NCI-H524 treated with DMSO at 0.1 percent for 48 hours (cell line): Measurements from ENCODE around the gene GAREM2.

Experiments used
- DNase-seq: peaks from one replicate; lab custom pipeline; 2025; lab: John Stamatoyannopoulos, UW

Gene GAREM2

DNA sequence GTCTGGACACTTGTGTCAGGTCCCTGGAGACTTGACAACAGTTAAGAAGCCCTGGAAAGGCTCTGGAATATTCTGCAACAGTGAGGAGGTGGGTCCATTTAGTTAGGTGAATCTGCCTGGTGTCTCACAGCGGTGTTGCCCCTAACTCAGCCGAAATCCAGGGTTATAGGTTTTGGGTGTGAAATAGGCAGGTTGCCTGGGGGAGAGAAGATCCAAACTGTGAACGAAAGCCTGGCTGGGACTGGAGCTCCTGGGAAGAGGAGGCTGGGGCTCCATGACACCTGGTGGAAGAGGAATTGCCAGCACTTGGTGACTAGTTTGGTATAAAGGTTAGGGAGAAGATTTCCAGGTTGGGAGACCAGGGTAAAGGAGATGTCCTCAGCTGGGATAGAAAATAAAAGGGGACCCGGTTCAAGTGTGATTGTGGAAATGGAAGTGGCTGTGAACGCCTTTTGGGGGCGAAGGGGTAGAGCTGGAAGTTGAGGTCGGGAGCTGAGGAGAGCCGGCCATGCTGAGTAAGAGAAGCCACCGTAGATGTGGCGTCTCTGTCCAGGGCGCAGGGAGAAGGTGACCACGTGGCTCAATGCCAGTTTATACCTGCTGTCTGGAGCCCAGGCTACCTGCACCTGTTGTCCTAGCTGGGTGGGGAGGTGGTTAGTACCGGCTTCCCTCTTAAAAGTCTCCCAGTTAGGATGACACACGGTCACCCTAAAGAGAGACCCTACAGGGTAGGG lies 3.0 kb upstream of the GAREM2 start:
- DNase-seq, result no peak

DNA sequence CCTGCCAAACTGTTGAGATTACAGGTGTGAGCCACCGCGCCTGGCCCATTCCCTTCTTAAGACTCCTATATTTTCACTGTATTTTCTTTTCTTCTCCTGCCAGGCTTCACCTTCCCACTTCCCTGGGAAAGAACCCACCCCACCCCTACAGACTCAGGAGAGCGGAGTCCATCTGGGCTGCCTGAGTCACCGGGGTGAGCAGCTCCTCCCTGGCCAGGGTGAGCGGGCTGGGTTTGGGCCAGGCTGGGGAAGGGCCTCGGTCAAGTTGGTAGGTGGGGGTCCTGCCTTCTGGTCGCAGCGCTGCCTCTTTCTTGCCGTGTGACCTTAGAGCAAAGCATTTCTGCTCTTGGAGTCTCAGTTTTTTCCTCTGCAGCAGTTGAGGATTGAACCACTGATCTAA lies 2.1 kb upstream of the GAREM2 start:
- no peak for DNase-seq

DNA sequence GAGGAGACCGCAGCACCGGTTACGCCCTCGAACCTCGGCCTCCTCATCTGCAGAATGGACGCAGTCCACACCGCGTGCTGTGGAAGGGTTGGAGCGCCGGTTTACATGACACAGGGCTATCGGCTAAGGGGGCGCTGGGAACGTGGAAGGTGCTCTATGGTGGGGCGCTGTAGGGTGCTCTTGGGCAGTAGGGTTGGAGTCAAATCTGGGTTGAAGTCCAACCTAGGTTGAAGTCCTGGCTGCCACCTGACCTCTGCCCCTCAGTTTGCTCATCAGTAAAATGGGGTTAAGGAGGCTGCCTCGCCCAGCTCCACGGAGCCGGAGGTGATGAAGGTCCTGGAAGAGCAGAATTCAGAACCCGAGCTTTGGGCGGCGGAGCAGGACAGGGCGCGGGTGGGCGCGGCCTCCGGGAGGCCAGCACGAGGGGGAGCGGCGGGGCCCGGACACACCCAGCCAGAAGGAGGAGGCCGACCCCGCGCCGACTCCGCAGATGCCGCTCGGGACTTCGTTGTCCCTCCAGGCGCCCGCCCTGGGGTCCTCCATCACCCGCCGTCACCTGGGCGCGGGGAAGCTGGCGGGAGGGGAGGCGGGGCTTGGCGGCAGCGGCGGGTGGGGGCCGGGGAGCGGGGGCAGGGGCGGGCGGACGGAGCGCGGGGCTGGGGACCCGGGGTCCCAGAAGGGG lies 558 bp upstream of the GAREM2 start:
- no peak for DNase-seq

DNA sequence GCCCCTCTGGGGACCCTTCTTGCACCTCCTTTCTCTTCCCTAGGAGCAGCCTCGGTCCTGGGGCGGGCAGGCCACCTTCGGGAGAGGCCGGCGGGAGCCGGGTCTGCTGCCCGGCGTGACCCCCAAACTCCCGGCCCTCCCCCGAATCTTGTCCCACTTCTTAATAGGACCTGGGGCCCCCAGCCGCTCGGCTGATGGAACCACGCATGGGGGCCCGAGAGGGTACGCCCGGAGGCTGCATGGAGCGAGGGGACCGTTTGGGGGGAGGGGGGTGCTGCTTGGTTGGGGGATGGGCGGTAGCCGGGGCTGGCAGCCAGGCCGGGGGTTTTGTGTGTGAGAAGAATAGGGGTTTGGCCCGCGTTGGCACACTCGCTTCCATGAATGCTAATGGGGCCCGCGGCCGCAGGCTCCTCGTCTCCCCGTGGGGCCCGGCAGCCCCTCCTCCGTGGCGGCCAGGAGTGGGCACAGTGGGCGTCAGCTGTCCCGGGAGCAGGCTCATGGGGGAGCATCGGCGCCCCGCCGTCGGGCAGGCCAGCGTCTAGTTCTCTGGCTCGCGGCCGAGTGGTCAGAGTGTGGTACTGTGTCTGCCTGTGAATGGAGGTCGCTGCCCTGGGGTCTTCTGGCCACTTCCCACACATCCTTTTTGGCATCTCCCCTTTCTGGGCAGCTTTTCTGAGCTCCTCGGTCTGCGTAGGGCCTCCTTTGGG lies 1.0 kb downstream of the GAREM2 start:
- DNase-seq, result no peak

DNA sequence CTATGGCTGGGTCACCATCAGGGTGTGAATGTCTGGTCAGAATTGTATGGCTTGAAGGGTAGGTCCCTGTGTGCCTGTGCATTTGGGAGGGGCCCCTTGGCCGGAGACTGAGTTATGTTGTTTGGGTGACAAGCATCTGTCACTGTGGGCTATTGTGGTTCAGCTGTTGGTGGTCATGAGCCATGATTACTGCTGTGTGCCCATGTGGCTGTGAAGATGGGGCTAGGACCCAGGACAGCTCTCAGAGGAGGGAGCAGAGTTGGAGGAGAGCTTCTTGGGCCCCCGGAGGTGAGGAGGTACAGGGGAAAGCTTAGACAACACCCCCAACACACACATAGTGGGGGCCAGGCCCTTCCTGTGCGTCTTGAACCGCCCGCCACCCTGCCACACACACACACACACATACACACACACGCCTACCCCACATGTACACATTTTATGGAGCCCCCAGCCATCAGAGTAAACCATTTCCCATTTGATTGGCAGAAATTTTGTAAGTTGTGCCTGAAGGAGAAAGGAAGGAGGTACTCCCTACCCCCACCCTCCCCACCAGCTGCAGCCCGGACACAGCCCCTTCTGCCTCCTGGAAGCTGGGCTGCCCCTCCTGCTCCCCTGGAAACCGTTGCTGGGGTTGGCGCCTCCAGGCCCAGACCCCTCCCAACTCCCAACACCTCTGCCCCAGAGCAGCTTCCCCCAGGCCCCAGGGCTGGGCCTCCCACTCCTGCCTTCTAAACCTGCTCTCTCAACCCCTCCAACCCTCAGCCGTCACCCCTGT lies 2.0 kb downstream of the GAREM2 start:
- DNase-seq, result no peak

DNA sequence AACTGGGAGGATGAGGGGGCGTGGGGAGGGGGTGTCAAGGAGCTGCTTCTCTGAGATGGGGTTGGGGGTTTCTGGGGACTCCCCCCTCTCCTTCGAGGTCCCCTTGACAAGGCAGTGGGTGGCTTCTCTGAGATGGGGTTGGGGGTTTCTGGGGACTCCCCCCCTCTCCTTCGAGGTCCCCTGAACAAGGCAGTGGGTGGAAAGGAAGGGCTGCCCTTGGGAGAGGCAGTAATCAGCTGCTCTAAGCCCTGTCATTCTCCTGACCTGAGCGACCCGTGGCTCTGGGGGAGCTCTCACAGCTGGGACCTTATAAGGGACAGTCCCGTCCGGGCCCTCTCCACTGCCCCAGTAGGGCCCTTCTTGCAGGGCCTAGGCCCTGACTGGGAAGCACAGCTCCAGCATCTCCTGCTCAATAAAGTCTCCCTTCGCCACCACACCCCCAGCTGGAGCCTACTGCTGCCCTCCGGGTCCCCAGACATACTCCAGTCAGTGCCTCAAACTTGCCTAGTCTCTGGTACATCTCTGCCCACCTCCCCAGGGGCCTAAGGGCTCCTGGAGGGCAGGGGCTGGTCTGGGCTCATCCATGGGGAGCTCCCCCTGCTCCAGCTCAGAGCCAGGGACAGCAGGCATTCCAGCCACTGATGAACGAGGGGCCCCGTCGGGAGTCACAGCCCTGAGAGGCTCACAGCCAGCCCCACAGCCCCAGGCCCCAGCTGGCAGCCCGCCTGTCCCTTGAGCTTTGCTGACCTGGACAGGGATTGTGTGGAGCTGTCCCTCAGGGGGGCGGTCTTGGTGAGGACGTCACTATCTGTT lies 2.8 kb downstream of the GAREM2 start:
- DNase-seq, result no peak

DNA sequence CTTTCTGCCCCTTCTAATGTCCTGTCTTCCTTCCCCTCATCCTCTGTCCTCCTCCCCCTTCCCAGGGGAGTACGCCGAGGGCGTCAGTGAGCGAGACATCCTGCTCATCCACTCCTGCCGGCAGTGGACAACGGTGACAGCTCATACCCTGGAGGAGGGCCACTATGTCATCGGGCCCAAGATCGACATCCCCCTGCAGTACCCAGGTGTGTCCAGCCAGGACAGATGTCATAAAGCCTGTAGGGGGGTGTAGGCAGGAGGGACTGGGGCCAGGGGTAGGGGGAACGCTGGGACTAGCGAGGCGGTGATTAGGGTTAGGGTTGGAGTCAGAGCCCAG lies 3.4 kb downstream of the GAREM2 start:
- no peak for DNase-seq

DNA sequence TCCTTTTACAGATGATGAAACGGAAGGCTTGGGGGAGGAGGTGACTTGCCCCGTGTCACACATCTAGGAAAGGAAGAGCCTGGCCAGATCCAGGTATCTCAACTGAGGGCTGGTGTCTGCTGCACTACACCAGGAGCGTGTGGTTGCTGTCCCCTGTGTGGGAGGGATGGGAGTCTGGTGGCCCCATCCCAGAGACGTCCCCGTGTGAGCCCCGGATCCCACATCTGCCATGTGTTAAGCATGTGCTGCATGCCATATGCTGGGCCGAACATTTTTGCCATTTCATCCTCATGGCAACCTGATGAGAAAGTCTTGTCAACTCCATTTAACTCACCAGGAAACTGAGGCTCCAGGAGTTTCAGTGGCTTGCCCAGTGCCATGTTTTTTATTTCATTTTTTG lies 4.2 kb downstream of the GAREM2 start:
- no peak for DNase-seq

DNA sequence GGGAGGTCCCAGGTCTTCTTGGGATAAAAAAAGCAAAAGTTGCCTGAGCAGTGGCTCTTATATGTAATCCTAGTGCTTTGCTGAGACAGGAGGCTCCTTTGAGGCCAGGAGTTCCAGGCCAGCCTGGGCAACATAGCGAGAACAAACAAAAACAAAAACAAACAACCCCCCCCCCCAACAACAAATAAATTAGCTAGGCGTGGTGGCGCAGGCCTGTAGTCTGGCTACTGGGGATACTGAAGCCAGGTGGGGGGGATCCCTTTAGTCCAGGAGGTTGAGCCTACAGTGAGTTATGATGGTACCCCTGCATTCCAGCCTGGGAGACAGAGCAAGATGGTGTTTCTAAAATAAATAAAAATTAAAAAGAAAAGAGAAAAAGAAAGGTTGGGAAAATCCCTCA lies 5.4 kb downstream of the GAREM2 start:
- no peak for DNase-seq

DNA sequence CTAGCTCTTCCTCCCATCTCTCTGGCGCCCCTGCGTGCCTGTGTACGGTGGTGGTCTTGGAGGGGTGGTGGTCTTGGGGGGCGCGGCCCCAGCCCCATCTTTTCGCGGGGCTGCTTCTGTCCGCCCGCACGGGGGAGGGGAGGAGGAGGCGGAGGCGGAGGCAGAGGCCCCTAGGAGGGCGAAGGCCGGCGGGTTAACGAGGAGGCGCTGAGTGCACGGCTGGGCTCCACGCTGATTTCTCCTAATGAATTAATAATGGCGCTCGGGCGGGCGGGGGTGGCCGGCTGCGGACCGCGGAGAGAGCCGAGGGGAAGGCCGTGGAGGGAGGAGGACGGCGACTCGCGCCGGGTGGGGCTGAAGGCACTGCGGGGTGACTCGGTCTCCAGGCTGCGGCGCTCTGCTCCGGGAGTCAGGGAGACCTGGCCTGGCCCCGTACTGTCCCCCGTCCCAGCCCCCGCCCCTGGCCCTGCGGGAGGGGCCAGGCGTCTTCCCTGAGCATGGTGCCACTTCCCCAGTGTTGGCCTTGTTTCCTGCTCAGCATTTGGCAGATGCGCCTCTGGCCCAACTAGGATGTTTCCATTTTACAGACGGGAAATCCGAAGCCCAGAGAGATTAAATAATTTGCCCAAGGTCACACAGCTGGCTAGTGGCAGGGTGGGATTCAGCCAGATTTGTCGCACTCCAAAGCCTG lies 6.0 kb downstream of the GAREM2 start:
- DNase-seq, result no peak

DNA sequence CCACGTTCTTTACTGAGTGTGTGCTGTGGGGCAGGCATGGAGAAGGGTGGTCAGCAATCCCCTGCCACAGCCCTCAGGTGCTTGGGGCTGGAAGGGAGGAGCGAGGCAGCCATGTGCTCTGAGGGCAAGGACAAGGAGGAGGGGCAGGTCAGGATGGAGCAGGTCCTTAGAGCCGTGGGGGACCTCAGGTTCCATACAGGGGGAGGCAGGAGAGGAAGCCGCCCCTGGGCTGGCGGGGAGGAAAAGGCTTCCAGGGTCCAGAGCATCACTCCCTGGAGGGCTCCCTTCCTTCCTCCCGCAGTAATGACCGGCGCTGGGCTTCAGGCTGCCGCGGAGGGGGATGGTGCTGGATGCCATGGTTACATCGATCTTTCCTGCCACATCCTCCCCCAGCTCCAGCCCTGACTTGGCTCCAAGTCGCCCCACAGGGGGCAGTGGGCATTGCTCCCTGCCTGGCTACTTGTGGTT lies 6.6 kb downstream of the GAREM2 start:
- DNase-seq, result no peak

DNA sequence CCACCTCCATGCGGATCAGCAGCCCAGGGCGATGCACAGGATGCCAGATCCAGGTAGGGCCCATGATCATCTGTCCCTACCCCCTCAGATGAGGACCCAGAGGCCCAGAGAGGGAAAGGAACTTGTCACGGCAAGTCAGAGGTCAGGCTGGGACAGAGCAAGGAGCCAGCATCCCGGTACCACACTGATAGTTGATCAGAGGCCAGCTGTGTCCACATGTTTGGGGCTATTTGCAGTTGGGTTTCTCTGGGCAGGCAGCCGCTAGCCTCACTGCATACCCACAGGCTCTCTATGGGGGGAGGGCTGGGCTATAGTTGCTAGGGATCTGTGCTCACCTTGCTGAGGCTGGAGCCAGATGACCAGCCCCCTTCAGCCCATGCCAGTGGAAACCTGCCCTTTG lies 9.6 kb downstream of the GAREM2 start:
- DNase-seq, result no peak

DNA sequence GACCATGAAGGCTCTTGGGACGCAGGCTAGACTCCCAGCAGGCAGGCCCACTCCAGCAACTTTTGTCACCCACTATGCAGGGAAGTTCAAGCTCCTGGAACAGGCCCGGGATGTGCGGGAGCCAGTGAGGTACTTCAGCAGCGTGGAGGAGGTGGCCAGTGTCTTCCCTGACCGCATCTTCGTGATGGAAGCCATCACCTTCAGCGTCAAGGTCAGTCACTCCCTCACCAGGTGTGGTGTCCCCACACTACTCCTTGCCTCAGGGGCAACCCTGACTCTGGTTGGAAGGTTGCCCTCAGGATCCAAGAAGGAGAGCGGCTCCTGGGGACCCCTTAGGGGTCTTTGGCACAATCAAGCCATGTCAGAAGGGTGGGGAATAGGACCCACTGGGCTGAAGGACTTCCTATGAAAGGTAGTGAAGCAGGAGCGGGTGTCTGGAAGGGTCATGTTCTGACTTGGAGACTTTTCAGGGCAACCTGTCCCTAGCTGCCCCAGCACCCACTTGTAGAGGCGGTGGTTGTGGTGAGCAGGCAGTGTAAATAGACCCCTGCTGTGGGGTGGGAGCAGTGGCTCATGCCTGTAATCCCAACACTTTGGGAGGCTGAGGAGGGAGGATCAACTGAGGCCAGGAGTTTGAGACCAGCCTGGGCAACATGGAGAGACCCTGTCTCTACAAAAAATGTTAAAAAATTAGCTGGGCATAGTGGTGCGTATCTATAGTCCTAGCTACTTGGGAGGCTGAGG lies 10.2 kb downstream of the GAREM2 start:
- DNase-seq, result no peak

DNA sequence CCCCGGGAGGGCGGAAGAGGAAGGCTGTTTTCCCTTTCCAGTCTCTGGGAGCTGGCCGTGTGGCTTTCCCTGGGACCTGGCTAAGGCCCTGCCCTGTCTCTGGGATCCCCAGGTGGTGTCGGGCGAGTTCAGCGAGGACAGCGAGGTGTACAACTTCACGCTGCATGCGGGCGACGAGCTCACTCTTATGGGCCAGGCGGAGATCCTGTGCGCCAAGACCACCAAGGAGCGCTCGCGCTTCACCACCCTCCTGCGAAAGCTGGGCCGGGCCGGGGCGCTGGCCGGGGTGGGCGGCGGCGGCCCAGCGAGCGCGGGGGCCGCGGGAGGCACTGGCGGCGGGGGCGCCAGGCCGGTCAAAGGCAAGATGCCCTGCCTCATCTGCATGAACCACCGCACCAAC lies 11.2 kb downstream of the GAREM2 start:
- no peak for DNase-seq

DNA sequence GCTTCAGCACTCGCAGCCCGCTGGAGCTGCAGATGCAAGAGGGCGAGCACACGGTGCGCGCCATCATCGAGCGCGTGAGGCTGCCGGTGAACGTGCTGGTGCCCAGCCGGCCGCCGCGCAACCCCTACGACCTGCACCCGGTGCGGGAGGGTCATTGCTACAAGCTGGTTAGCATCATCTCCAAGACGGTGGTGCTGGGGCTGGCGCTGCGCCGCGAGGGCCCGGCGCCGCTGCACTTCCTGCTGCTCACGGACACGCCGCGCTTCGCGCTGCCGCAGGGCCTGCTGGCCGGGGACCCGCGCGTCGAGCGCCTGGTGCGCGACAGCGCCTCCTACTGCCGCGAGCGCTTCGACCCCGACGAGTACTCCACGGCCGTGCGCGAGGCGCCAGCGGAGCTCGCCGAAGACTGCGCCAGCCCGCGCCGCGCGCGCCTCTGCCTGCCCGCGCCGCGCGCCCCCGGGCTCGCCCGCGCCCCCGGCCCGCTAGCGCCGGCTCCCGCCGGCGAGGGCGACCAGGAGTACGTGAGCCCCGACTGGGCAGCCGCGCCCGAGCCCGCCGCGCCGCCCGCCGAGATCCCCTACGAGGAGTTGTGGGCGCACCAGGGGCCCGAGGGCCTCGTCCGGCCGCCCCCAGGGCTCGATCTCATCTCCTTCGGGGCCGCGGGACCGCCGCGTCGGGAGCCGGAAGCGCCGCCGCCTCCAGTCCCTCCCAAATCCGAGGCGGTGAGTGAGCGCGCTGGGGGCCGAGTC lies 11.8 kb downstream of the GAREM2 start:
- no peak for DNase-seq

DNA sequence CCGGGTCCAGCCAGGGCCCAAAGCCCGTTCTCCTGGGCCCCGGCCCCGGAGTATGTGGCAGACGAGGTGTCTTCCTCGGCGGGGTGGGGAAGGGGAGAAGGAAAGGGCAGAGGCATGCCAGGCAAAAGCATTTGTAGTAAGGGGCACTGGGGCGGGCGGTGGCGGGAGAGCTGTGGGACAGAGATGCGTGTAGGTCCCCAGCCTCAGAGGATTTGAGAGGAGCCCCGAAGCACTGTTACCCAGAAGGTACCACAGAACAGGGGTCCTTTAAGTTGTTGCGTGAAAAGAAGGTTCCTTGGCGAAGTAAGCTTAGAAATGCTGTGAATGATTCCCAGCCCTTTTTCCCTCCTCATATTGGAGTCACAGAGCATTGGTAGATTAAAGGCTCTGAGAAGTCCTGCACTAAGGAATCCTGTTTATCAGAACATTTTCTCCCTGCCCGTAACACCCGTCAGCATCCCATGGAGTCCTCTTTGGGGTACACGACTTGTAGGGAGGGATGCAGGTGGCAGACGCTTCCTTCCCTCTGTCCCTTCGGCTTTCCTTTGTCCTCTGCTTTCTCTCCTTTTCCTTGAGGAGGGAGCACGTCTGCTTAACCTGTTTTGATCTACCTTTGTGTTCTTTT lies 12.5 kb downstream of the GAREM2 start:
- no peak for DNase-seq

DNA sequence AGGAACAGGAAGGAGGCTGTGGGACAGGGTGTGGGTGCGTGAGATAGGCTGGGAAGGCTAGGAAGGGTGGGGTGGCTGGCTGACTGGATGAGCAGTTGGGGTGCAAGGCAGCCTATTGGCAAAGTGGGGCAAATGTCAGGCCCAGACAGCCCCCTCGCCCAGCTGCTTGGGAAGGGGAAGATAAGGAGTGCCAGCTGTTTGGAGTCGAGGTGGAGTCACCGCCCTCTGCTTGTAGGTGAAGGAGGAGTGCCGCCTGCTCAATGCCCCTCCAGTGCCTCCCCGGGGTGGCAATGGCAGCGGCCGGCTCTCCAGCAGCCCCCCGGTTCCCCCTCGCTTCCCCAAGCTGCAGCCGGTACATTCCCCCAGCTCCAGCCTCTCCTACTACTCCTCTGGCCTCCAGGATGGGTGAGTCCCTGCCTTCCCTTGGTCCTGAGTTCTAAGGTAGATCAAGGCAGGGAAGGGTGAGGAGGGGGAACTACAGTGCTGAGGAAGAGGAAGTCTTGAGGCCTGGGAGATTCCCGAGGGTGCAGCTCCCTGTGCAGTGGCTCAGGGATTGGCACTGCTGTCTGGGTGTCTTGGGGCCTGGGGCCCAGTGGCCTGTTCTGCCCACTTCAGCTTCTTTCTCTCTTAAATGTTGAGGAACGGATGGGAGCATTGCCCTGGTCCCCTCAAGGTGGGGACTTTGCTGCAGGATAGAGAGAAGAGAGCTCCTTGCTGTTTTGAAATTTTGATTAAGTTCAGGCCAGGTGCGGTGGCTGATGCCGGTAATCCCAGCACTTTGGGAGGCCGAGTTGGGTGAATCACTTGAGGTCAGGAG lies 13.3 kb downstream of the GAREM2 start:
- no peak for DNase-seq

DNA sequence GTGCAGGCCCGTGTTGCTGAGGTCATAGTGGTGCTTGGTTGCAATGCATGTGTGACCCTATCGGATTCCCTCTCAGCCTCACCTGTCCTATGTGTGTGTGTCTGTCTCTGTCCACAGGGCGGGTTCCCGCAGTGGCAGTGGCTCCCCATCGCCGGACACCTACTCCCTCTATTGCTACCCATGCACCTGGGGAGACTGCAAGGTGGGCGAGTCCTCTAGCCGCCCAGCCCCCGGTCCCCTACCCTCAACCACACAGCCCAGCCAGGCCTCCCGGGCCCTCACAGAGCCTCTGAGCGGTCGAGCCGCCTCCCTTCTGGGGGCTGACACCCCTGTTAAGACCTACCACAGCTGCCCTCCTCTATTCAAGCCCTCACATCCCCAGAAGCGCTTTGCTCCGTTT lies 14.2 kb downstream of the GAREM2 start:
- DNase-seq, result no peak
